ENCODE measurements around the gene TPCN1. TPM values are rescaled to one million over a fixed set of nuclear protein-coding genes. Genes with fewer than 3 reads are reported as not detected.

The TPCN1 gene
- total RNA-seq, 1 experiment from 2014 or later = 29.7 TPM

DNA sequence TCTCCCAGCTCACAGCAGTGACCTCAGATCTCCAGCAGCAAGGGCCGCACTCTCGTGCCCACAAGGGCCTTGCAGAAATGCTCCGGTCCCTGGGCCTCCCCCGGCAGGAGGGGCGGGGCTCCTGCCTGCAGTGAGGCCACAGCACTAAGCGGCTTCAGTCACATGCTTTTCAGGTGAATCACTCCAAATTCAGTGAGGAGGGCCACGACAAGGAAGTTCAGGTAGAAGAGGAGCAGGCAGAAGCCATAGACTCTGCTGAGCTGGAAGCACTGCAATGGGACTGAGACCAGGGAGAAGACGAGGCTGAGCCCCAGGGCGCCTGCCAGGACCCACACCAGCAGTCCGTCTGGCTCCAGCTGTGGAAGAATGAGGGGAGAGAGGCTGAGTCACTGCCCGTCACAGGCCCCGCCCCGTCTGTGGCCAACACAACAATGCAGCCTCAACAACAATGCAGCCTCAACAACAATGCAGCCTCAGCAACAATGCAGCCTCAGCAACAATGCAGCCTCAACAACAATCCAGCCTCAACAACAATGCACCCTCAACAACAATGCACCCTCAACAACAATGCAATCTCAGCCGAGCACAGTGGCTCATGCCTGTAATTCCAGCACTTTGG, 78.5 kb downstream of the TPCN1 start:
- no peaks in the 10 kb centered on the region for H3K9me3 ChIP-seq (ENCODE audit: control insufficient read depth in 1 of 2, insufficient read depth in 1 of 2, low read depth in 1 of 2, low read length in 2 of 2)
- no peaks in the 10 kb centered on the region for H3K9me2 ChIP-seq (ENCODE audit: insufficient read depth)
- peak; percentile 79 for DNase-seq (ENCODE audit: low read depth, low spot score)
- peak overlapping the region; percentile 79 for H3K4me2 ChIP-seq (ENCODE audit: low read length)
- intact Hi-C loops (cut with micrococcal nuclease) = loop anchor here (5.0 kb wide), 1 partner anchor 102 kb away; no protein-coding TSS in a partner anchor
- ChIA-PET POLR2A (no interaction called here), CTCF (no interaction called here), RAD21 (ENCODE audit: low non-redundant PET in 1 of 2, low total read pairs in 2 of 2, uncharacterized antibody in 2 of 2, unreplicated experiment in 2 of 2) (interaction anchor here in 1 of 2 experiments (0.6 kb wide), 1 partner anchor 123 kb away, joined by 3 read pairs; the partner anchor contains the start of gene SDSL)
- H3K36me3 ChIP-seq (ENCODE audit: control insufficient read depth in 1 of 2, insufficient read depth in 2 of 2, low read length in 2 of 2) = peaks cover 0 to 7% of the 10 kb centered on the region in 2 experiments; a peak in 1 of 4 replicates
- TF ChIP-seq RAD21 (IDR thresholded peaks at IDR 0.05; ENCODE audit: low read depth) (no peak), ZFX (IDR thresholded peaks at IDR 0.05) (no peak), SRF (IDR thresholded peaks at IDR 0.05; ENCODE audit: low read depth) (peak; percentile 80), JUND (IDR thresholded peaks at IDR 0.05) (peak; percentile 85), SP1 (IDR thresholded peaks at IDR 0.05; ENCODE audit: low read depth) (peak; percentile 54; the same call in 1 of the 2 replicates), CBX3 (IDR thresholded peaks at IDR 0.05; ENCODE audit: low read depth) (0 out of 2 replicates have a peak, but pooled peaks have one; percentile 72), FOSL1 (IDR thresholded peaks at IDR 0.05; ENCODE audit: low read depth) (peak; percentile 81), YY1 (IDR thresholded peaks at IDR 0.05; ENCODE audit: extremely low read depth, insufficient replicate concordance, low read depth, low read length) (peak; percentile 9), EZH2 (IDR thresholded peaks at IDR 0.05) (no peak)
- TF ChIP-seq, protein P1, sequence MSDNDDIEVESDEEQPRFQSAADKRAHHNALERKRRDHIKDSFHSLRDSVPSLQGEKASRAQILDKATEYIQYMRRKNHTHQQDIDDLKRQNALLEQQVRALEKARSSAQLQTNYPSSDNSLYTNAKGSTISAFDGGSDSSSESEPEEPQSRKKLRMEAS (IDR thresholded peaks at IDR 0.05) = peak; percentile 53
- TF ChIP-seq, protein P2, sequence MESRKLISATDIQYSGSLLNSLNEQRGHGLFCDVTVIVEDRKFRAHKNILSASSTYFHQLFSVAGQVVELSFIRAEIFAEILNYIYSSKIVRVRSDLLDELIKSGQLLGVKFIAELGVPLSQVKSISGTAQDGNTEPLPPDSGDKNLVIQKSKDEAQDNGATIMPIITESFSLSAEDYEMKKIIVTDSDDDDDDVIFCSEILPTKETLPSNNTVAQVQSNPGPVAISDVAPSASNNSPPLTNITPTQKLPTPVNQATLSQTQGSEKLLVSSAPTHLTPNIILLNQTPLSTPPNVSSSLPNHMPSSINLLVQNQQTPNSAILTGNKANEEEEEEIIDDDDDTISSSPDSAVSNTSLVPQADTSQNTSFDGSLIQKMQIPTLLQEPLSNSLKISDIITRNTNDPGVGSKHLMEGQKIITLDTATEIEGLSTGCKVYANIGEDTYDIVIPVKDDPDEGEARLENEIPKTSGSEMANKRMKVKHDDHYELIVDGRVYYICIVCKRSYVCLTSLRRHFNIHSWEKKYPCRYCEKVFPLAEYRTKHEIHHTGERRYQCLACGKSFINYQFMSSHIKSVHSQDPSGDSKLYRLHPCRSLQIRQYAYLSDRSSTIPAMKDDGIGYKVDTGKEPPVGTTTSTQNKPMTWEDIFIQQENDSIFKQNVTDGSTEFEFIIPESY (IDR thresholded peaks at IDR 0.05; ENCODE audit: extremely low read depth, insufficient replicate concordance, low read length) = no peak
- H2AFZ ChIP-seq (ENCODE audit: low read depth, low read length, poor library complexity, severe bottlenecking) = no peak overlapping the region
- H3K4me3 ChIP-seq (replicated peaks in 1 of 2; ENCODE audit: low read depth in 1 of 2, low read length in 2 of 2) = peak overlapping the region in 1 of 2 experiments; percentile 46; a peak in 2 of 4 replicates
- H3K9ac ChIP-seq (ENCODE audit: low read length) = peak overlapping the region; percentile 58
- H3K27me3 ChIP-seq (ENCODE audit: insufficient read depth, low read length) = no peaks in the 10 kb centered on the region
- no TSS peak for BruUV-seq (replicated peaks)
- peak overlapping the region; percentile 91 for H3K27ac ChIP-seq (ENCODE audit: low read depth, low read length)
- ATAC-seq = peak; percentile 91
- no peaks in the 10 kb centered on the region for H4K20me1 ChIP-seq (ENCODE audit: insufficient read depth)
- no peaks in the 10 kb centered on the region for H3K79me2 ChIP-seq (ENCODE audit: insufficient read depth, low read length)
- peaks cover 22 to 25% of the 10 kb centered on the region in 2 experiments for H3K4me1 ChIP-seq (ENCODE audit: control insufficient read depth in 1 of 2, insufficient read depth in 2 of 2, low read length in 2 of 2)

Measured in HCT116 (cell line).